ENCODE results near the gene SHISA4. TPM values are rescaled to one million over a fixed set of nuclear protein-coding genes. Genes with fewer than 3 reads are reported as not detected.

SHISA4 gene
- total and polyA plus RNA-seq, 5 experiments from 2014 or later = 0.77 to 0.96 TPM; not detected in 3

Small RNA genes within 50 kb of the gene (microRNA-seq; reads per million reads assigned to microRNA genes)
- not detected for gene MIR6739 (ENCODE audit: borderline microRNAs expressed)

Other genes with a start within 250 kb of the SHISA4 start
- gene IPO9, start 59.7 kb upstream of the SHISA4 start, total RNA-seq = 10 to 100 TPM; 40.7 to 40.8 TPM
- 10 to 100 TPM; 14.4 to 22.5 (median 14.7) TPM for gene IPO9, start 59.7 kb upstream of the SHISA4 start, polyA plus RNA-seq
- gene LMOD1, start 57.6 kb downstream of the SHISA4 start, total RNA-seq = not detected
- gene LMOD1, start 57.6 kb downstream of the SHISA4 start, polyA plus RNA-seq = not detected
- gene TIMM17A, start 66.6 kb downstream of the SHISA4 start, total RNA-seq = 10 to 100 TPM; 29.1 to 31.8 TPM
- 10 to 100 TPM; 15.5 to 25.3 (median 17.8) TPM for gene TIMM17A, start 66.6 kb downstream of the SHISA4 start, polyA plus RNA-seq
- gene RNPEP, start 93.8 kb downstream of the SHISA4 start, total RNA-seq = 10 to 100 TPM; 25.2 to 26.3 TPM
- 10 to 100 TPM; 24.1 to 33.2 (median 28.1) TPM for gene RNPEP, start 93.8 kb downstream of the SHISA4 start, polyA plus RNA-seq
- 1 to 10 TPM; 1.5 to 2.0 TPM for gene ELF3, start 121.7 kb downstream of the SHISA4 start, total RNA-seq
- not detected for gene ELF3, start 121.7 kb downstream of the SHISA4 start, polyA plus RNA-seq
- not detected for gene GPR37L1, start 234.0 kb downstream of the SHISA4 start, total RNA-seq
- gene GPR37L1, start 234.0 kb downstream of the SHISA4 start, polyA plus RNA-seq = under 1 TPM in 2 of 3 donors, not detected in 1; 0.02 to 0.19 TPM